Measurements from ENCODE around the gene CSNK1G1.

CSNK1G1 gene

DNA sequence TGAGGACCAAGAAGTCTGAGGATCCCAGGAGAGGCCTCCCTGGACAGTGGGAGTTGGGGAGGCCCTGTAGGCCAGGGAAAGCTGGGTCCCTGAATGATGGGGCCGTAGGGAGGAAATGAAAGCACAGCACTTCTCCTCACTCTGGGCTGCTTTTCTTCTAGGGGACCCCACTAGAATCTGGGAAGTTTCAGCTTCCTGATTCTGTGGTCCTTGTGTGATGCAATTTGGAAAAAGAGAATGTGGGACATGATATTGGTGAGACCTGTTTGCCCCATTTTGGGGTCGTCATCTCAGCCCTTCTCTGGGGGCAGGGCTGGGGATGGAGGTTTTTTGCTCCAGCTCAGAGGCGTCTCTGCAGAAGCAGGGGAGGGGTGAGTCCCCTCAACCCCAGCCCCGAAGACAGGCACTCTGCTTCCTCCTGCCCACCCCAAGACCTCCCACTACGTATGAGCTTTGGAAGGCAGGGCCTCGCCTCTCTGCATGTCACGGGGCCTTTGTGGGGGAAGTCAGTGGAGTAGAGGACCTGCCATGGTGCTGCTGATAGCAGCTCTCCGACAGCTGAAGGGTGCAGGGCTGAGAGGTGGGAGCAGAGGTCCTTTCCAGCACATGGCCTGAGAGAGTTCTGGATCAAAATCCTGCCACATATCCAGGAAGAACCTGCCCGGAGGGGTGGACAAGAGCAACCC is 205.9 kb downstream of the CSNK1G1 start:
- DNase-seq = no peak

DNA sequence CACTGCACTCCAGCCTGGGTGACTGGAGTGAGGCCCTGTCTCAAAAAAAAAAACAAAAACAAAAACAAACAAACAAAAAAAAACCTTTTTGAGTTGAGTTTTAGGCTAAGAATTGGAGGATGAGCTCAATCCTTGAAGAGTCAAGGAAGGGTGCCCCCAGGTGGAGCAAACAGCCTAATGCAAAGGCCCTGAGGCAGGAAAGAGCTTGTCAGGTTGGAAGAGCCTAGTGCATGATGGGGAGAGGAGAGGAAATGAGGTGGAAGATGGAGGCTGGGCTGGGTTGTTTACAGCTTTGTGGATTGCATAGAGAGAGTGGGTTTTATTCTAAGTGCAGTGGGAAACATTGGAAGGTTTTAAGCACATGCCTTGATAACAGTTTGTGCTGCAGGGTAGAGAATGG is 206.5 kb downstream of the CSNK1G1 start:
- no peak for DNase-seq

DNA sequence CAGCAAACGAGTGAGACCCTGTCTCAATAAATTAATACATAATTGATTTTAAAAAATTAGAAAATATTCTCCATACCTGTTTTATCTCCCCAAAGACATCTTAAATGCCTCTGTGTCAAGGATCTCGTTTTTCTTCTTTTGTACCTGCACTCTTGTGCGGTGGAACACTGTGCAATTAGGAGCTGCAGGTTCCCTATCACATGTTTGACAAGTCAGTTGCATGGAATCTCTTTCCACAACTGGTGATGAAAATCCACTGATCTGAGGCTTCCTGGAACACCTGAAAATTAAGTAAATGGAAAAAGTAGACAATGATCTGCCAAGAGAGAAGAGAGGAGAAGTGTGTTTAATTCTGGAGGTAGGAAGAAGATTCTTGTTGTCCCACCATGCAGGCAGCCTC is 207.4 kb downstream of the CSNK1G1 start:
- no peak for DNase-seq

DNA sequence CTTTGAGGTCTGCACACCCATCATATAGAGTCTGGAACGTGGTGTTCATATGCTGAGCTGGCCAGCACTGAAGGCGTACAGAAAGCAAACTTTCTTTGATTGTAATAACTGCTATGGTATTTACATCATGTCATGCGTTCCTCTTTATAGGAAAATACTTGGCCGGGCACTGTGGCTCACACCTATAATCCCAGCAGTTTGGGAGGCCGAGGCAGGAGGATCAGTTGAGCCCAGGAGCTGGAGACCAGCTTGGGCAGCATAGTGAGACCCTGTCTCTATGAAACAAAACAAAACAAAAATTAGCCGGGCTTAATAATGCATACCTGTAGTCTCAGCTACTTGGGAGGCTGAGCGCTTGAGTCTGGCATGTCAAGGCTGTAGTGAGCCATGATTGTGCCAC is 207.8 kb downstream of the CSNK1G1 start:
- DNase-seq = no peak

DNA sequence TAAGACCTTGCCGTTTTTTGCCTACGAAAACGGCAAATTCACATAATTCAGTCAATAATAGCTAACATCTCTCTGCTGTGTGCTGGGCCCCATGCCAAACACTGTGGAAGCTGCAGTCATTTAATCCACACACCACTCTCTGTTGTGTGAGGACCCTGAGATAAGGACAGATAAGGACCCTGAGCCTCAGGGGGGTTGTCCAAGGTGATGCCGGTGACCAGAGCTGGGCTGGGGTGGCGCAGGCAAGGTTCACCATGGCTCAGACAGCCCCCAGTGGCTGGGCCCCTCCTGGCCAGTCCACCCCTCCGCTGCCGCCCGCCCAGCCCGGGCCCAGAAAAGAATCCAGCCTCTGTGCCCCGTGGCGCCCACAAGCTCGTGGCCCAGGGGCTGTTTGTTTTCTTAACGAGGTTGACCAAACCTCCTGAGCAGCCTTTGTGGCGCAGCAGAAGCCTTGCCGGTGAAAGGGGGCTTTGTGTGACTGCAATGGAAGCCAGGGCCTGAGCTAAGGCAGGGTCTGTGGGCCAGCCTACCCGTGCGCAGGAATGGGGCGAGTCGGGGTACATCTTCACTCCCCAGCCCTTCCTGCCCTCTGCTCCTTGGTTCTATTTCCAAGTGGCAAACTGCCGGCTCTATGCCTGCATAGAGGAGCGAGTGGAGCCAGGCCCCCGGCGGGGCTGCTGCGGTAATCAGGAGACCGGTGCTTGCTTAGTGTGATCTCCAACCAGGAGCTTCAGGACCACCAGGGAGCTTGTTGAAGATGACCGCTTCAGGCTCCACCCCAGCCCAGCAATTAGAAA is 208.9 kb downstream of the CSNK1G1 start:
- DNase-seq = no peak

DNA sequence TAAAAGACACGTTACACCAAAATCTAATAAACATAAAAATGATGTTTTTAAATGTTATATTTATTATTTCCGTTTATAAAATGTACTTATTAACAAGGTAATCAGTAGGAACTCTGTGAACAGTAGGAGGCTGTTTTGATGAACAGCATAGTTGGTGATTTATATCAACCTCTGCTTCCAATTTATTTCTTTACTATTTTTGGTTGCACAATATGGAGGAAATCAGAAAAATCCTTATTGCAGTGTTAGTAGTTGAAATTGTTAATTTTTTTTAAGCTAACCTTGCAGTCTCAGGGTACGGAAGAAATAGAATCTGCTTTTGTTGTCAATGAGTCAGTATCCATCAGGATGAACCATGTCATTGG is 209.5 kb downstream of the CSNK1G1 start:
- no peak for DNase-seq

DNA sequence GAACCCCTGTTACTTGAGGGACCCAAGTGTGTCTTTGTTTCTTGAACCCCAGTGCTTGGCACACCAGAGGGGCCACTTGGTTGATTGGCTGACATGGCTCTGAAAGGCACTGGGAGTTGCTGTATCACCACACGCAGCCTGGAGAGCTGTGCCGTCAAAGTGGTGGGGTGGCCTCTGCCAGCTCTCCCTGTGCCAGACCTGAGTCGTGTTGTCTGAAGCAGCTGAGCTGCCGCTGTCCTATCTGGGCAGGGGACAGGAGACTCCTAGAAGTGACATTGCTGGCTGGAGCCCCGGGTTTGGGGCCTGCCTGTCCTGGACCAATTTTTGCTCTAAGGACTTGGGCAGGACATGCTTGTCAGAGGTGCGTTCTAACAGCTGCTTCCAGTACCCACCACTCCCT is 209.9 kb downstream of the CSNK1G1 start:
- no peak for DNase-seq

DNA sequence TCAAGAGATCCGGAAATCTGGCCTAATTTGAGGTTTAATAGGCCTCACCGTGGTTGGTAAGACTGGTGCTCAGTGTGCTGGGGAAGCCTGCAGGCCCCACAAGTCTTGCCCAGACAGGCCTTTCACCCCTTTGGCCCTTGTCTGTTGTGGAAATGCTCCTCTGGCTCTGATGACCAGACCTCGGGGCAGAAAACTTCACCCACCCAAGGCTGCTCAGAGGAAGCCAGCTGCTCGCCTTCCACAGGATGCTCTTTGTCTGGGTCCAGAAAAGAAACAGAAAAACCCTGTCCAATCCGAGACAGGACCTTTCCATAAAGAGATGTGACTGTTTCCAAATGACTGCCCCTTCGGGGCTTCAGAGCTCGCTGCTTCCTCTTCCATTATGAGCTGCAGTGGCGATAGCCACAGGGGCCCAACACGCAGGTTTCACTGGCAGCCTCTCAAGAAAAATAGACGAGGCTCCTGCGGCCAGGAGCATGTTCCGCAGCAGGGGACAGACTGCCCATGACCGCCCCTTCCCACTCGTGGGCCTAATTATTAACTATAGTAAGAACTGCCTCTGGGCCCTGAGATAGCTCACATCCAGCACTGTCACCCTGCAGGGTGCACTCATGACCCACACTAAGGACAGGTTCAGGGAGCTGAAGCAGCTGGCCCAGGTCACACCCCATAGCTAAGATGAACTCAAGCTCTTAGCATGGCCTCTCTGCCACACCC is 211.2 kb downstream of the CSNK1G1 start:
- DNase-seq = no peak

DNA sequence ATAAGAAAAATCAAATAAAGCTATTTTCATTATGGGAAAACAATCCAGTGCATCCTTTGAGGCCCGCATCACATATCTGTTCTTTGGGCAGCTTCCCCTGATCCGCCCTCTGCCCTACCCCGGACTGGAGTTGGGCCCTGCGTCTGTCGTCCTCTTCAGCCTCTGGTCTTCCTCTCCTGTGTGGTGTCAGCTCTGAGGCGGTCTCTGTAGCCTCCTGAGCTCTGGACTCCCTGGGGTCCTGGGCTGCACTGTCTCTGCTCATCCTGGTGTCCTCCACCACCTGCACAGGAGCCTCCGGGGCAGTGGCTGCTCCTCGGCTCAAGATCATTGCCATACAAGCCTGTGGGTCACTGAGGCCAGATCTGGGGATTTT is 211.8 kb downstream of the CSNK1G1 start:
- DNase-seq = no peak

DNA sequence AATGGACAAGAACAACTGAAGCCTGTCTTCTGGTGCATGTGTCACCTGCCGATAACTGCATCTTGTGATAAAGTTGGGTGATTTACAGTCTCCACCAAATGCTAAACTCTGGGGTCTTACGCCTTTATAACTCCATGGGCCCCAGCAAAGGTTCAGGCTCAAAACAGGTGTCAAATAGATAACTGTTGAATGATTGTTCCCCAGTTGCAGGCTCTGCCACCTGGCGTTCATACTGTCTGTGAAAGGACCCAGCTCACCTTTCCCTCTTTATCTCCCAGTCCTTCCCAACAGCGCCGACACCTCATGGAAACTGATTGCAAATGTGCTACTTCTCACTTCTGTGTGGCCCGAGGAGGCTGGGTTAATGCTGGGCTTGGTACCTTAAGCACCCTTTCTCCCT is 212.7 kb downstream of the CSNK1G1 start:
- DNase-seq = no peak

DNA sequence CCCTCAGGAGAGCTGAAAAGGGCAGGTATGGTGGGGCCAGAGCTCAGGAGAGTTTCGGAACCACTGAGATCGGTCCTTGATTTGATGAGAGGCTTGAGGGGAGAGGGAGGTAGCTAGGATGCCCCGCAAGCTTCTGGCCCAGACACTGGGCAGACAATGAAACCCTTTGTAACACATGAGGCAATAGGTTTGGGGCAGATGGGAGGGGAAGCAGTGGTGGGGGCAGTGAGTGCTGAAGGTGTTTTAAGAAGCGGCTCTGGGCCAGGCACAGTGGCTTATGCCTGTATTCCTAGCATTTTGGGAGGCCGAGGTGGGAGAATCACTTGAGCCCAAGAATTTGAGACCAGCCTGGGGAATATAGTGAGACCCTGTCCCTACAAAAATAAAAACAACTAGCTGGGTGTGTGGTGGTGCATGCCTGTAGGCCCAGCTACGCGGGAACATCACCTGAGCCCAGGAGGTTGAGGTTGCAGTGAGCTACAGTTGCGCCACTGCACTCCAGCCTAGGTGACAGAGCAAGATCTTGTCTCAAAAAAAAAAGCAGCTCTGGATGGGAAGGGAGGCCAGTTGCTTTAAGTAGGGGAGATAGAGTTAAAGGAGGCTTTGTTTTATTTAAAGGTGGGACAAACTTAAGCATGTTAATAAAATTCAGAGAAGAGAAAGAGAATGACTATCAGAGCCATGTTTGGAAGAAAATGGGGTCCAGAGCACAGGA is 214.0 kb downstream of the CSNK1G1 start:
- DNase-seq = no peak

DNA sequence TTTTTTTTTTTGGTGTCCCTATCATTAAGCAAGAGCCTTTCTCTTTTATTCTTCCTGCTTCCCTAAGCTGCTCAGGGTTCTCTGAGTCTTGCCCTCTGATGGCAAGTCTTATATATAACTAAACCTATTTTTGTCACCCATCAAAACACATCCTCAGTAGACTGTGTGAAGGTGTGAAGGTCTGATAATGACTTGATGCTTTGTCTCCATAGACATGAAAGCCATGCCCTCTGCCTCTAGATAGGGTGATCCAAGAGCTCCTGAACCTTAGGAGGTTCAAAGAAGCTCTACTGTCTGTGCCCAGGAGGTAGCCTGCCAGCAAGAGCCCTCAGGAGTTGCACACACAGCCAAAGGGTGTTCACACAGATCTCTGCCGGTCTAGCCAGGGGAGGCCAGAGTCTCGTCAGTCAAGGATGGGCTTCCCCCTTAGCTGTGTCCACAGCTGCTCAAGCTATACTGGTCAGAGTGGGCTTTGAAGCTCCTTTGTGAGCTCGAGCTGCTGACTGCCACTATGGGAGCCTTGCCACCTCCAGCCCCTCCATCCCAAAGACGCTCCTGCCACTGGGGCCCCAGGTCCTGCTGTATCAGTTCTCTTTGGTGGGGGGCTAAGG is 217.5 kb downstream of the CSNK1G1 start:
- no peak for DNase-seq

DNA sequence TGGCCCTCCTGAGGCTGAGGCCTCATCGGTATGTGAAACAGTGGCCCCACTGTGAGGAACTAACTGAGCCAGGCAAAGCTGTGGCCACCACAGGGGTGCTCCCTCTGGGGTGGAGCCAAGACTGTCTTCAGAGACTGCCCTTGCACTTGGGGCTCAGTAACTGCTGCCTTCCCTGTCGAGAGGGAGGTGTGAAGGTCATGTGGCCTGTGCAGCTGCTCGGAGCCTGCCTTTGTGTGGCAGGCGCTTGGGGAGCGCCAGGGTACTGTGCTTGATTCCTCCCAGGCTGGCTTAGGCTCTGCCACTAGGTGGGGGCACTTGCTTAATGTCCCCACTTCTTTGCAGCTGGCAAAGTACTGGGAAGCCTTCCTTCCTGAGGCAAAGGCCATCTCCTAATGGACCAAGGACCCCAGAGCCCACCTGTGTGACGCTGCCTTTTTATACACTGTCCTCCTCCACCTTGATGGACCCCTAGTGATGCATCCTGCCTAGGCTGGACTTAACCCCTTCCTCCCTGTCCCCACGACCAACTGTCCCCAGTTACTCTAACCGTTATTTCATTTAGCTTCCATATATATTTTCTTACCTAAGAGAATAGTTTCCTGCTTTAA is 218.6 kb downstream of the CSNK1G1 start:
- no peak for DNase-seq

DNA sequence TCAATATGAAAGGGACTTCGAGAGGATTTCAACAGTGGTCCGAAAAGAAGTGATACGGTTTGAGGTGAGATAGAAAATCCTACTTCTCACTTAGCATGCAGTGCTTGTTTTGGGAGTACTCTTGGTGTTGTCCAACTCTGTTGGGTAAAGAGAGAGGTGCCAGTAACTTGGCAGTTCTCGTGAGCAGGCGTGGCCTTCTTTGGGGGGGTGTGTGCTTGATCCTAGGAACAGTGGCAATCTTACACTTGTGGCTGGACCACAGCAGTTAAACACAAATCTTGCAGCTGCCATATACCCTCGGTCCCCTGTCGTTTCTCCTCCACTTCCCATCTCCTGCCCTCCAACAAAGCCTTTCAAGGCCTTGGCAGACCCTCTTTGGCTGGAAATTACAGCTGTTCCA is 219.6 kb downstream of the CSNK1G1 start:
- DNase-seq = no peak

DNA sequence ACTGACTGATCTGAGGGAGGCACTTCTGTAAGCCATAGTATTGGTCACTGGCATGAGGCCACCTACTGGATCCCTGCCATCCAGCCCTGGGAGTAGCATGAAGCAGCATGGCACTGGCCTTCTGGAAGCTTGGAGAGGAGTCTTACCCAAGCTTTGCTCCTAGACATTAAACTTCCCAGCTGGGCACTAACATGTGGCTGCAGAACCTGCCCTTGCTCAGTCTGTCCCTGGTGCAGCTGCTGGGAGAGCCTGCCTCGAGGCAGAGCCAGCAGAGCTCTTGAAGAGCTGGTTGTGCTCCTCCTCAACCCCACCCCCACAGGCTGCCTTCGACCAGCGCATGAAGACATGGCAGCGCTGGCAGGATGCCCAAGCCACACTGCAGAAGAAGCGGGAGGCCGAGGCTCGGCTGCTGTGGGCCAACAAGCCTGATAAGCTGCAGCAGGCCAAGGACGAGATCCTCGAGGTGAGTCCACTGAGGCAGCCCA is 221.6 kb downstream of the CSNK1G1 start:
- DNase-seq = no peak

DNA sequence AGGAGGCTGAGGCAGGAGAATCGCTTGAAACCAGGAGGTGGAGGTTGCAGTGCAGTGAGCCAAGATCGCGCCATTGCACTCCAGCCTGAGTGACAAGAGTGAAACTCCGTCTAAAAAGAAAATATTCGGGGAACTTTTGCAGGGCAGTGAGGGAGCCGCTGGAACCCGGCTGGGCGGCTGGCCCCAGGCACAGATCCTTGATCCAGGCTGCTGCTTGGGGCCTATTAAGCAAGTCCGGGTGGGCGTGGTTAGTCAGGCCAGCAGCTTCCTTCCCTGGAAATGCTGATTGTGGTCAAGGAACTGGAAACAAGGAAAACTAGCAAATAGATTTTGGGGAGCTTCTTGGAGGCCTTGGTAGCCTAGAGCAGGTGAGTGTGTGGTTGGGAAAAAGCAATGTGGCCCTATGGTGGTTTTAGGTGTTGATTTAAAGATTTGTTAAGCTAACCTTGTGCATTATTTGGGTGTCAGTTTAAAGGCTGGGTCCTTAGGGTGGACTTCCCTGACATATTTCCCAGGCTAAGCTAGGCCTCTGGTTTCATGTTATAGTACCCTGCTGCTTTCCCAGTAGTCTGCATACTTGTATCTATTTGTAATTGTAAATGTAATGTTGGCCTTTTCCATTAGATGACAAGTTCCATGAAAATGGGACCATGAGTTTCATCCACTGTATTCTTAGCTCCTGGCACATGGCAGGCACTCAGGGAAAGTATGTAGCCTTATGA is 222.2 kb downstream of the CSNK1G1 start:
- no peak for DNase-seq

DNA sequence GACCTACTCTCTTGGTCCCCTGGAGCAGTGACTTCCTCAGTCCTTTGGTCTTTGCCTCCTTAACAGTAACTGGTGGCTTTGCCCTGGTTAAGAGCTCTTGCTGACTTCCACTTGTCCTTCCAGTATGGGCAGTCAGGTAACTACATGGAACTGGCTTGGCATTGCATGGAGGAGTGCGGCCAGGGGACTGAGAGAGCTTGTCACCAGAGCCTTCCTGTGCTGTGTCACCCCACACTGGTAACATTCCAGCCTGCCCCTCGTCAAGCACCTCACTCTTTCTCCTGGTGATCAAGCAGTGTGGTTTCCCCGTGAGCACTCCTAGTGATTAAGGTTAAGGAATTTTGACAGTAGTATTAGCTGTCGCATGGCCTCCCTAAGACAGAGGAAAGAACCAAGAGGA is 223.8 kb downstream of the CSNK1G1 start:
- DNase-seq = no peak

DNA sequence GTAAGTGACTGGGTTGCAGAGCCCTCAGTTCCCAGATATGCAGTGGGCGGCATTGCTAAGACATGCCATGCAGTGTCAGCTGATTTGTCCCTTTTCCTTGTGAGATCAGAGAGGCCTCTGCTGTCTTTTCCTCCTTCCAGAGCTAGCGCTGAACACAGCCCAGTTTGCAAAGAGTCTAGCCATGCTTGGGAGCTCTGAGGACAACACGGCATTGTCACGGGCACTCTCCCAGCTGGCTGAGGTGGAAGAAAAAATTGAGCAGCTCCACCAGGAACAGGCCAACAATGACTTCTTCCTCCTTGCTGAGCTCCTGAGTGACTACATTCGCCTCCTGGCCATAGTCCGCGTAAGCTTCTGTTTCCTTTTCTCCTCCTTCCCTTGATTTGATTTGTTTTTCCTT is 224.4 kb downstream of the CSNK1G1 start:
- DNase-seq = no peak

DNA sequence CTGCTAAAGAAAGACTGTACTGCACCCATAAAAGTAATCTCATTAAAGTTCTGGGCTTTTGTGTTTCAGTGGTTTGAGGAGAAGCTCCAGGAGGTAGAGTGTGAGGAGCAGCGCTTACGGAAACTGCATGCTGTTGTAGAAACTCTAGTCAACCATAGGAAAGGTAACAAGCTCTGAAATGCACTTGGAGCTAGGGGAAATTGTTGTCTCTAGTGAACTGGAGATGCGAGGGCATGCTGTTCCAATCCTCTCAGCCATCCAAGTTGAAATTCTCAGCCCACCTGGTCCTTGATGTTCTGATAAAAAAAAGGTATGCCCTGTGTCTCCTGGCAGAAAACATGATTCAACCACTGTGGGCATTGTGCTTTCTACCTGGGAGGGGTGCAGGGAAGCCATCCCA is 225.8 kb downstream of the CSNK1G1 start:
- DNase-seq = no peak

DNA sequence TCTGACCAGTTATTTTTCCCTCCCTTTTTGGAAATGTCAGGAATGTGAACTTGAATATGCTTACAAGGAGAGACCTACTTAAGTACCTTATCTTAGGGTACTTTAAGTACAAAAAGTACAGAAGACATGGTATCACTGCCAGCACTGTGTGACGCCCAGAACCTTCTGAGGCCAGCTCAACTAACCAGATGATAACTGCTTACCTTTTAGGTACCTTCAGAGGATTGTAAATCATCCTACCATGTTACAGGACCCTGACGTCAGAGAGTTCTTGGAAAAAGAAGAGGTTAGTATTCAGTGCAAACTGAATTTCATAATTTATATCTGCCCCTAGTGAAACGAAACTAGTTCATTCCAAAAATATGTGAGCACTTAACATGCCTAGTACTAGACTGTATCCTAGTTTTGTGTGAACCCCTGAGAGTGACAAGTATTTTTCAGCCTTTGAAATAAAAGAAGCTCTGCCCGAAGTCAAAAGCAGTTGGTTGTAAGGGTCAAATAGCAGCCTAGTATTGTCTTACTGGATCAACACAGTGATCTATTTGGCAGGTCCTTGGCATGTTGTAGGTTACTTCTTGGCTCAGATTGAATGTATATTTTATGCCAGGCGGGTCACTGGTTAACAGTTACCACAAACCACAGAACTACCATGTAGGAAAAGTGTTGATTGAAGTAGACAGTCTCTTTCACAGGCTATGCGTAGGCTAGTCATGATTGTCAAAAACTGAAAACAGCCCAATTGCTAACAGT is 228.3 kb downstream of the CSNK1G1 start:
- no peak for DNase-seq

DNA sequence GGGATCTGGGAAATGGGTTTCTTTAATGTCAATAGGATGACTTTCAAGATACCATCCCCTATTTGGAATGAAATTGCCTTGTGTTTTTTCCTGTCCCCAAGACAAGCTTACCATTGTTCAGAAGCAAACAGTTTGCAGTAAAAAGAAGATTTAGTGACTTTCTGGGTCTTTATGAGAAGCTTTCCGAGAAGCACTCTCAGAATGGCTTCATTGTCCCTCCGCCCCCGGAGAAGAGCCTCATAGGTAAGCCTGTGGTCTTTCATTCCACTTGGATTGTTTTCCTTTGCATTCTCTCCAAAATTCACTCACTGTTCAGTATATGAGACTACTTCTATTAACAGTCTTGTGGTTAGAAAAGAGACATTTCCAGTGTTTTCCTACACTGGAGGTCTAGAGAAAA is 230.0 kb downstream of the CSNK1G1 start:
- no peak for DNase-seq

Measured in activated T-cell treated with anti-CD3 and anti-CD28 coated beads, Interleukin-2, amount 50 U/mL, for 1 hour (primary cell).